ENCODE data around the gene CLIP4.
A peak's percentile ranks its signal among the peaks of the same experiment; 100 is the strongest.
"Not testable (repeated sequence)": the region's sequence is repeated elsewhere in the genome, so short reads cannot be mapped to it uniquely, and the experiment has no call there.

CLIP4 gene

GRCh38 chr2:29105375-29105774, 9.8 kb upstream of the CLIP4 start:
- DNase-seq: no peak

GRCh38 chr2:29106256-29106655, 9.0 kb upstream of the CLIP4 start:
- no peak for DNase-seq

- no peak for DNase-seq
These were observed 8.2 kb upstream of the CLIP4 start for GRCh38 chr2:29106980-29107388.

- not testable (repeated sequence) for DNase-seq
These were observed 7.7 kb upstream of the CLIP4 start for GRCh38 chr2:29107547-29107946.

- no peak for DNase-seq
These were observed 7.0 kb upstream of the CLIP4 start for GRCh38 chr2:29108225-29108624.

GRCh38 chr2:29109246-29109645, 6.0 kb upstream of the CLIP4 start:
- DNase-seq: no peak

- DNase-seq: no peak
These were observed 4.2 kb upstream of the CLIP4 start for GRCh38 chr2:29110916-29111535.

- no peak for DNase-seq
These were observed 2.8 kb upstream of the CLIP4 start for GRCh38 chr2:29112379-29112778.

GRCh38 chr2:29113027-29113686, 2.1 kb upstream of the CLIP4 start:
- DNase-seq: no peak

GRCh38 chr2:29113891-29114321, 1.3 kb upstream of the CLIP4 start:
- DNase-seq: peak; percentile 29

GRCh38 chr2:29114586-29114945, 649 bp upstream of the CLIP4 start:
- DNase-seq: peak; percentile 21

- peak; percentile 32 for DNase-seq
These were observed 874 bp downstream of the CLIP4 start for GRCh38 chr2:29115797-29116781.

GRCh38 chr2:29117636-29118303, 2.6 kb downstream of the CLIP4 start:
- no peak for DNase-seq

GRCh38 chr2:29119211-29119610, 4.0 kb downstream of the CLIP4 start:
- DNase-seq: no peak

- DNase-seq: no peak
These were observed 5.6 kb downstream of the CLIP4 start for GRCh38 chr2:29120846-29121245.

- no peak for DNase-seq
These were observed 8.6 kb downstream of the CLIP4 start for GRCh38 chr2:29123617-29124349.

GRCh38 chr2:29124504-29124903, 9.3 kb downstream of the CLIP4 start:
- no peak for DNase-seq

- no peak for DNase-seq
These were observed 14.5 kb downstream of the CLIP4 start for GRCh38 chr2:29129586-29130281.

- DNase-seq: no peak
These were observed 15.1 kb downstream of the CLIP4 start for GRCh38 chr2:29130295-29130694.

GRCh38 chr2:29134933-29135332, 19.7 kb downstream of the CLIP4 start:
- DNase-seq: no peak

- DNase-seq: no peak
These were observed 23.9 kb downstream of the CLIP4 start for GRCh38 chr2:29139152-29139551.

- DNase-seq: no peak
These were observed 24.5 kb downstream of the CLIP4 start for GRCh38 chr2:29139731-29140130.

Data from right hindlimb (tissue), 1 donor.